RKO (cell line): ENCODE results near the gene UBALD2.
"Not testable (repeated sequence)": the region's sequence is repeated elsewhere in the genome, so short reads cannot be mapped to it uniquely, and the experiment has no call there.

Experiments used
- DNase-seq: peaks from one replicate; pipeline ENCODE4 v3.0.0-alpha.2; 2016; ENCODE audit warnings: low spot score

The UBALD2 gene

GRCh38 chr17:76264755-76265623 is at the start of gene UBALD2:
TSS of gene UBALD2 (plus strand) at chr17:76265348. CDS start at chr17:76265506, 158 bp downstream.
- DNase-seq, result peak; percentile 100

DNA sequence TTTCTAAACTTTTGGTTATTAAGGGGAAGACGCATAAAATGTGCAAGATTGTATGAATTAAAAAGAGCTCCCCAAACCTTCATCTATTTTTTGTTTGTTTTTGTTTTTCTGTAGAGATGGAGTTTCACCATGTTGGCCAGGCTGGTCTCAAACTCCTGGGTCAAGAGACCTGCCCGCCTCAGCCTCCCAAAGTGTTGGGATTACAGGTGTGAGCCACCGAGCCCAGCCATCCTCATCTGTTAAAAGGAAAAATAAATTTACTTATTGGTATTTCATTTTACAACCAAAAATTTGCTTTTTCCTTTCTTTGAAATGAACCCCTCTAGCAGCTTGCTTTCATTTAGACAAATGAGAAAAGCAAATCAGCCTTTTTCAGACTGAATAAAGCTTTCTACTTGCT is 48.1 kb upstream of the UBALD2 start:
- no peak for DNase-seq

DNA sequence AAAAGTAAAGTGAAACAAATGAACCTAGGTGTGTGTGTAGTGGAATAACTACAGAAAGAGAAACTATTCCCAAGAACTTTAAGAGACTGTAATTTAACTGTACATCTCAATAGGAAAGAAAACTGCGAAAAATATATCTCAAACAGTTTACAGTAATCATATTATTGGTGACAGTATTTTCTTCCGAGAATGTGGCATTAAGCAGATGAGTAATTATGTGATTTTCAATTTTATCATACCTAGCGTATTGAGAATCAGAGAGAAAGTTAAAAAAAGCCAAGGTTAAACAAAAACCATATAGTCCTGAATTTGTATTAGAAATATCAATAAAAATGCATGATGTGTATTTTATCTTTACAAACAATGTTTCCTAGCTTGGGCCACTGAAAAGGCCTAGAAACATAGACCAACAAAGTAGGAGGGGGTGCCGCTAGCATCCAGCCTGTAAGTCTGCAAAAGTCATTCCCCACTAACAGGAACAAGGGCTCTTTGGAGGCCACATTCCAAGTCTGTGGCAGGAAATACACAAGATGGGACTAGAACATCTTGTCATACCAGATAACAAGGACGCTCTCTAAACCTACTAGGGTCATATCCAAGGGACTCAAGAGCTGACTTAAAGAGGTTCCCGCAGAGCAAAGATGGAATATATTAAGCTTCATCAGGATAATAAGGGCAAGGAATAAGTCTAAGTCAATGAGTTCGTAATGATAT is 45.3 kb upstream of the UBALD2 start:
- DNase-seq, result no peak

- DNase-seq, result no peak
Observed at GRCh38 chr17:76223802-76224201, 41.3 kb upstream of the UBALD2 start.

- DNase-seq, result not testable (repeated sequence)
Observed at GRCh38 chr17:76225373-76226086, 39.6 kb upstream of the UBALD2 start.

GRCh38 chr17:76226749-76227148 is 38.4 kb upstream of the UBALD2 start:
- not testable (repeated sequence) for DNase-seq

DNA sequence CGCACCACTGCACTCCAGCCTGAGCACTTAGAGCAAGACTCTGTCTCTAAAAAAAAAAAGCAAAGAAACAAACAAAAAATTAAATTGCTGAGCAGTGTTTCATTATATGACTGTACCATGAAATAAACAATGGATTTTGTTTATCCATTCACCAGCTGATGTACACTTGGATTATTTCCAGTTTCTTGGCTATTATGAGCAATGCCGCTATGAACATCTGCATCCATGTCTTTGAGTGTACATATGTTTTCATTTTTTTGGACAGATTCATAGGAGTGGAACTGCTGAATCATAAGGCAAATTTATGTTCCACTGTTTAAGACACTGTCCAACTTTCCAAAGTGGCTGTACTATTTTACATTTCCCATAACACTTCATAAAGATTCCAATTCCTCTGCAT is 32.8 kb upstream of the UBALD2 start:
- peak; percentile 56 for DNase-seq

GRCh38 chr17:76233588-76234353 is 31.4 kb upstream of the UBALD2 start:
- no peak for DNase-seq

DNA sequence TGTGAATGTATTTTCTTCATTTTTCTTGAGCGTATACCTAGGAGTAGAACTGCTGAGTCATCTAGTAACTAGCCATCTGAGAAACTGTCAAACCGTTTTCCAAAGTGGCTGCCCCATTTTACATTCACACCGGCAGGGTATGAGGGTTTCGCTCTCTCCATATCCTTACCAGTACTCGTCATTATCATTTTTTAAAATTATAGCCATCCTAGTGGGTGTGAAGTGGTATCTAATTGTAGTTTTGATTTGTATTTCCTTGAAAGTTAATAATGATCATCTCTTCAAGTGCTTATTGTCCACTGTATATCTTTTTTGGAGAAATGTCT is 30.8 kb upstream of the UBALD2 start:
- DNase-seq, result no peak

DNA sequence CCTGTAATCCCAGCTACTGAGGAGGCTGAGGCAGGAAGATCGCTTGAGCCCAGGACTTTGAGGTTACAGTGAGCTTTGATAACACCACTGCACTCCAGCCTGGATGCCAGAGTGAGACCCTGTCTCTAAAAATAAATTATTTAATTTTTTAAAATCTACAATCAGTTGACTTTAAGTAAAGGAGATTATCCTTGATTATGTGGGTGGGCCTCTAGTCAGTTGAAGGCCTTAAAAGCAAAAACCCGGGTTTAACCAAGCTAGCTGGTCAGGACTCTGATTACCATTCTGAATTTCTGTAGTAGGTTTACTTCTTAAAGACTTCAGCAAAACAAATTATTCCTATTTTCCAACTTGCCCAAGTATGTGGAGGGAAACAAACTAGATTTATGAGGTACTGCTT is 29.3 kb upstream of the UBALD2 start:
- no peak for DNase-seq

GRCh38 chr17:76236603-76237002 is 28.5 kb upstream of the UBALD2 start:
- DNase-seq, result no peak

DNA sequence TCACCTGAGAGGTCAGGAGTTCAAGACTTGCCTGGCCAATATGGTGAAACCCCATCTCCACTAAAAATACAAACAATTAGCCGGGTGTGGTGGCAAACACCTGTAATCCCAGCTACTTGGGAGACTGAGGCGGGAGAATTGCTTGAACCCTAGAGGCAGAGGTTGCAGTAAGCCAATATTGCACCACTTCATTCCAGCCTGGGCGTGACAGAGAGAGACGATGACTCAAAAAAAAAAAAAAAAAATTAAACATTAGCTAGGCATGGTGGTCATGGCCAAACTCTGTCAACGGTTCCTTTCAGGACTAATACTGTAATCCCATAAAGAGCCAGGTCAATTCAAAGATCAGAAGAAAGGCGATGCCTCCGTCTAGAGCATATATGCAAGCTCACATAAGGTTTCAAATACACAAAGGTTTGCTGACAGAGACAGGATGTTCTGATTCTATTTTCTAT is 27.3 kb upstream of the UBALD2 start:
- DNase-seq, result no peak

GRCh38 chr17:76238847-76239537 is 26.2 kb upstream of the UBALD2 start:
- no peak for DNase-seq

DNA sequence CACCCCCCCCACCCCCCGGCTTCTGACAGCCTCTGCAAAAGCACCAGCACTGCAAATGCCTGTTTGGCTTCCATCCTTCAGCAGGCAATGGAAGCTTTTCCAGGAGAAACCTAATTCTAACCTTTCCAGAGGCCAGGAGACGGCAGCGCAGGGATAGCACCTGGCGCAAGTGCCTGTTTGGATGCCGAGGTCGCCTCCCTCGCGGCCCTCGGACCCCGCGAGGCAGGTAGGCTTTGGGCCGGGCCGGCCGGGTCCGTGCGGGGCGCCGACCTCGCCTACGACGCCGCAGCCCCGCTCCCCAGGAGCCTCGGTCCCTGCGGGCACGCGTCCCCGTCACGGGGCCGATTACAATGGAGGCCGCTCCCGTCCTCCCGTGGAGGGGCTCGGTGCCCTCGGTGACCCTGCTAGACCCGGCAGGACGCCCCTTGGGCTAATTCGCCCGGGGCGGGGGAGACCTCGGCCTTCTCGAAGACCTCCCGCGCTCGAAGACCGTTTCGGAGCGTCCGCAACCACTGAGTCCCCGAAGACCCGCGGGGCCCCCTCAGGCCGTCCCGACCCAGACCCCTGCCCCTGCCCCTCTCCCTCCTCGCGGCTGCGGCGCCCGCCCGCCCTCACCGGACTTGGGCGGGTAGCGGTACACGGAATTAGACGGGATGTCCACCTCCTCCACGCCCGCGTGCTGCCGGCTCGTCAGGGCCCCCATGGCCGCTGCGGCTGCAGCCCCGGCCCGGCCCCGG is 25.4 kb upstream of the UBALD2 start:
- no peak for DNase-seq

GRCh38 chr17:76240461-76241203 is 24.5 kb upstream of the UBALD2 start, which contains the start of gene RNF157:
TSS of gene RNF157 (minus strand) at chr17:76240493. CDS start at chr17:76240240, 253 bp downstream.
- DNase-seq, result peak; percentile 41

DNA sequence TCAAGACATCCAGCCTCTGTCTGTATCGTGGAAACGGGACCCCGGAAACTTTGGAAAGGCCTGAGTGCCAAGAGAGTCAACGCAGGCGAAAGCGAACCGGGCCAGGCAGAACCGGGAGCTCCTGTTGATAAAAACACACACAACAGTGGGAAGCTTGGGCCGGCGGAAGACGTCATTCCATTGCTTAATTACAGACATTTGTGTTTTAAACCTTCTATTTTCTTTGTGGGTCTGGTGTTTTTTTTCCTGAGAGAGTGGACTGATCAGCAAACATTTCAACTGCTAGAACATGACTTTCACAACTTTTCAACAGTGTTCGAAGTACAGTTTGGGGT is 24.0 kb upstream of the UBALD2 start:
- no peak for DNase-seq

- DNase-seq, result no peak
Observed at GRCh38 chr17:76241691-76242255, 23.4 kb upstream of the UBALD2 start.

DNA sequence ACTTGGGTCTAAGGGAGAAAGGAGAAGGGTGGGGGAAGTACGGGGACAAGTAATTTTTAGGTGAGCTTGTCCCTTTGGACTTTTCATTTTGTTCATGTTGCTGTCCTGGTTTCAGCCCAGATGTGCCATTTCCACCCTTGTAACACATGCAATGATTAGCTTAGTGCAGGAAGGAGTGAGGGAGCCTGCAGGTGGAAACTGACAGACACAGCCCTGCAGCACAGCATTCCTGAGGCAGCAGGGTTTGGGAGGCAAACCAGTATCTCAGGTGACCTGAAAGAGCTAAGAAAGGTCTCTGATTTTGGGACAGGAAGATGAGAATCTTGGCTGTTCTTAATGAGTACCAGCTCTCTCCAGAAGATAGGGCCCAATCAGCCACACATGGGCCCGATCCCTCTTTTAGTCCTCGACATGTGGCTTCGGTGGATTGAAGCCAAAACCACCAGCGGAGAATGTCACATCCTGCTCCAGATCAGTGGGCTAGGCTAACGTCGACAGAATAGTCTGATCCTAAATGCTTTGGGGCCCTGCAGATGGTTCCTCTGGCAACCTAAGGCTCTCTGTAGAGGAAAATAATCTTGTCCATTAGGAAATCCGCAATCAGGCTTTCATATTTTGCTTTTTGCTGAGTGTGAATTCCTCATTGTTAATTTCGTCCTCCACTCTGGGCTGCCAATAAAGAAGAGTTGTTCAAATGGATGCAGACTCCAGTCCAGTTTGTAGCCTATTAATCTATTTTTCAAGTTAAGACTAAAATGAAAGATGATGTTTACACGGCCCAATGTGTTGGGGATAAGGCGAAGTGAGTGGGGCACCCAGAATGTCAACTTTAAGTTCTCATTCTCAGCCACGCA is 21.1 kb upstream of the UBALD2 start:
- no peak for DNase-seq

DNA sequence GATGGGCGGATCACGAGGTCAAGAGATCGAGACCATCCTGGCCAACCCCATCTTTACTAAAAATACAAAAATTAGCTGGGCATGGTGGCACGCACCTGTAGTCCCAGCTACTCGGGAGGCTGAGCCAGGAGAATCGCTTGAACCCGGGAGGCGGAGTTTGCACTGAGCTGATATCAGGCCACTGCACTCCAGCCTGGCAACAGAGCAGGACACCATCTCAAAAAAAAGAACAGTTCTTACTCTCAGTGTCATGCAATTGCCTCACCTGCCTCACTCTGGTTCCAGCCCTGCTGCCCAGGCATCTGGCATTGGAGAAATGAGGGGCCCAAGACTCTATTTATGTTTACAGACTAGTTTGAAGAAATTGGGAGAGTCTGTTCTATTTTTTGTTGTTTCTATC is 20.4 kb upstream of the UBALD2 start:
- not testable (repeated sequence) for DNase-seq
